ENCODE data around the gene IFNA1. TPM values are rescaled to one million over a fixed set of nuclear protein-coding genes. Genes with fewer than 3 reads are reported as not detected.

Gene IFNA1
- polyA plus RNA-seq, 1 donor (not counting 4 experiments of a cell fraction or from before 2014, with no cell fraction given) = not detected

DNA sequence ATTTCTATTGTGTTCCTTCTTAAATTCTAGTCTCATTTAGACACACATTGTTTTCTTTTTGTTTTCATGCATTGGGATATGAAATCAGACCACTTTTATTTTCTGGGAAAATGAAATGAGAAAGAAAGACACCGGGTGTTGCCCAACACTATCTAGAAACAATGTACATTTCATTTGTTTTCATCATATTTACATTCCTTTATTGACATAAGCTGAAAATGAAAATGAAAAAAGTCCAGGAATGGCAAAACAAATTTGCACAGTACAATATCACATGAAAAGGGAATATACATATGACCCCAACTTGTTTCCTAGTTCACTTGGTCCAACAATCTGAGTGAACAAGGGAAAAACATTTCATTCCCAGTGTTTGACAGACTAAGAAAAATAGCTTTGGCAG, 21.1 kb downstream of the IFNA1 start:
- DNase-seq (ENCODE audit: low read depth, low spot score) (no peak), FAIRE-seq (no peak)
- Histone ChIP-seq H3K4me3 (ENCODE audit: control insufficient read depth in 2 of 3, extremely low read depth in 1 of 3, insufficient read depth in 2 of 3, low read depth in 1 of 3, low read length in 3 of 3) (no peak overlapping the region), H3K4me1 (ENCODE audit: control insufficient read depth, extremely low read depth, insufficient read depth, low read length) (no peaks in the 10 kb centered on the region), H3K9me1 (ENCODE audit: control insufficient read depth, extremely low read depth, insufficient read depth, low read length) (no peaks in the 10 kb centered on the region), H3K36me3 (ENCODE audit: control insufficient read depth in 2 of 2, extremely low read depth in 1 of 2, insufficient read depth in 2 of 2, low read length in 2 of 2) (peaks cover 0 to 13% of the 10 kb centered on the region in 2 experiments), H3K4me2 (ENCODE audit: control insufficient read depth, extremely low read depth, insufficient read depth, low read depth, low read length) (no peak overlapping the region), H3K27me3 (ENCODE audit: control insufficient read depth, extremely low read depth, insufficient read depth, low read length) (no peaks in the 10 kb centered on the region), H3K79me2 (ENCODE audit: control insufficient read depth, insufficient read depth, low read length) (no peaks in the 10 kb centered on the region), H3K9ac (ENCODE audit: control insufficient read depth, extremely low read depth, insufficient read depth, low read length) (no peak overlapping the region), H3K27ac (ENCODE audit: control insufficient read depth, insufficient read depth, low read length) (no peak overlapping the region), H2AFZ (ENCODE audit: control insufficient read depth, low read length) (no peak overlapping the region), H4K20me1 (ENCODE audit: control insufficient read depth, extremely low read depth, insufficient read depth, low read length) (no peaks in the 10 kb centered on the region), H3K9me3 (ENCODE audit: control insufficient read depth, low read depth, low read length) (no peaks in the 10 kb centered on the region)
- dilution Hi-C loops (cut with MboI; ENCODE audit: extremely low pct_ligation_motif_present, low sequenced_read_pairs) = no loop called here
- TF ChIP-seq, protein P1, sequence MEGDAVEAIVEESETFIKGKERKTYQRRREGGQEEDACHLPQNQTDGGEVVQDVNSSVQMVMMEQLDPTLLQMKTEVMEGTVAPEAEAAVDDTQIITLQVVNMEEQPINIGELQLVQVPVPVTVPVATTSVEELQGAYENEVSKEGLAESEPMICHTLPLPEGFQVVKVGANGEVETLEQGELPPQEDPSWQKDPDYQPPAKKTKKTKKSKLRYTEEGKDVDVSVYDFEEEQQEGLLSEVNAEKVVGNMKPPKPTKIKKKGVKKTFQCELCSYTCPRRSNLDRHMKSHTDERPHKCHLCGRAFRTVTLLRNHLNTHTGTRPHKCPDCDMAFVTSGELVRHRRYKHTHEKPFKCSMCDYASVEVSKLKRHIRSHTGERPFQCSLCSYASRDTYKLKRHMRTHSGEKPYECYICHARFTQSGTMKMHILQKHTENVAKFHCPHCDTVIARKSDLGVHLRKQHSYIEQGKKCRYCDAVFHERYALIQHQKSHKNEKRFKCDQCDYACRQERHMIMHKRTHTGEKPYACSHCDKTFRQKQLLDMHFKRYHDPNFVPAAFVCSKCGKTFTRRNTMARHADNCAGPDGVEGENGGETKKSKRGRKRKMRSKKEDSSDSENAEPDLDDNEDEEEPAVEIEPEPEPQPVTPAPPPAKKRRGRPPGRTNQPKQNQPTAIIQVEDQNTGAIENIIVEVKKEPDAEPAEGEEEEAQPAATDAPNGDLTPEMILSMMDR (optimal IDR thresholded peaks at IDR 0.05 in 1 of 3, IDR thresholded peaks at IDR 0.05 in 1 of 3, conservative IDR thresholded peaks at IDR 0.05 in 1 of 3; ENCODE audit: extremely low read depth in 1 of 3, insufficient read depth in 2 of 3, low read length in 3 of 3) = no peak
- no peak for TF ChIP-seq EZH2 (IDR thresholded peaks at IDR 0.05; ENCODE audit: low read length)

DNA sequence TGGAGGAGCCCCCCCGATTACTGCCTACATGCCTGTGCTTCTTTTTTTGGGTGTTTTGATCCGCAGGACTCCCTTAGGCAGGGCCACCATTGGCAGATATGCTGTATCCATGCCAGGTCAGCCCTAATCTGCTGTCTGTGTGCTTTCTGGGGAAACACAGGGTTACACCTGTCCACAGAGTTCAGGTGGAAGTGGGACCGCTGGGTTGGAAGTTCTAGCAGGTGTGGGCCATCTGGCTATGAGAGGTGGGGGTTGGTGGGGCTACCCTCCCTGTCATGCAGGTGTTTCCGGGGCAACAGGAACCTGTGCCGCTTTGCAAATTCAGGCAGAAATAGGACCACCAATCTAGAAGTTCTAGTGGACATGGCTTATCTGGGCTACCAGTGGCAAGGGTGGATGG, 24.9 kb downstream of the IFNA1 start:
- FAIRE-seq (no peak), DNase-seq (ENCODE audit: low read depth, low spot score) (no peak)
- H3K4me1 ChIP-seq (ENCODE audit: control insufficient read depth, extremely low read depth, insufficient read depth, low read length) = no peaks in the 10 kb centered on the region
- H3K9me3 ChIP-seq (ENCODE audit: control insufficient read depth, low read depth, low read length) = no peaks in the 10 kb centered on the region
- dilution Hi-C loops (cut with MboI; ENCODE audit: extremely low pct_ligation_motif_present, low sequenced_read_pairs) = no loop called here
- no peak overlapping the region for H3K27ac ChIP-seq (ENCODE audit: control insufficient read depth, insufficient read depth, low read length)
- H3K9me1 ChIP-seq (ENCODE audit: control insufficient read depth, extremely low read depth, insufficient read depth, low read length) = no peaks in the 10 kb centered on the region
- no peak overlapping the region for H3K4me3 ChIP-seq (ENCODE audit: control insufficient read depth in 2 of 3, extremely low read depth in 1 of 3, insufficient read depth in 2 of 3, low read depth in 1 of 3, low read length in 3 of 3)
- no peaks in the 10 kb centered on the region for H3K27me3 ChIP-seq (ENCODE audit: control insufficient read depth, extremely low read depth, insufficient read depth, low read length)
- H3K79me2 ChIP-seq (ENCODE audit: control insufficient read depth, insufficient read depth, low read length) = no peaks in the 10 kb centered on the region
- no peak overlapping the region for H2AFZ ChIP-seq (ENCODE audit: control insufficient read depth, low read length)
- H4K20me1 ChIP-seq (ENCODE audit: control insufficient read depth, extremely low read depth, insufficient read depth, low read length) = no peaks in the 10 kb centered on the region
- TF ChIP-seq, protein P1 (optimal IDR thresholded peaks at IDR 0.05 in 1 of 3, IDR thresholded peaks at IDR 0.05 in 1 of 3, conservative IDR thresholded peaks at IDR 0.05 in 1 of 3; ENCODE audit: extremely low read depth in 1 of 3, insufficient read depth in 2 of 3, low read length in 3 of 3) = no peak
- TF ChIP-seq EZH2 (IDR thresholded peaks at IDR 0.05; ENCODE audit: low read length) = no peak
- H3K4me2 ChIP-seq (ENCODE audit: control insufficient read depth, extremely low read depth, insufficient read depth, low read depth, low read length) = no peak overlapping the region
- no peak overlapping the region for H3K9ac ChIP-seq (ENCODE audit: control insufficient read depth, extremely low read depth, insufficient read depth, low read length)
- H3K36me3 ChIP-seq (ENCODE audit: control insufficient read depth in 2 of 2, extremely low read depth in 1 of 2, insufficient read depth in 2 of 2, low read length in 2 of 2) = peaks cover 0 to 16% of the 10 kb centered on the region in 2 experiments
